Body of pancreas (tissue), 4 donors: ENCODE results near the gene FOXB1.

ENCODE experiments used
- POLR2A ChIP-seq, 3 donors: fragments of 450-650 bp; IDR thresholded peaks; one replicate each; pipeline ENCODE4 v1.6.1; 2016; ENCODE audit warnings: antibody characterized with exemption in 3 of 3, mild to moderate bottlenecking in 2 of 3
- TF ChIP-seq, protein P1 (sequence below), 7 experiments: fragments of 450-650 bp in 4 of 7; fragments of 200-600 bp in 3 of 7; sonication (generic) in 3 of 7; IDR thresholded peaks; one replicate each; pipeline ENCODE4 v1.5.1; 2016 to 2019; ENCODE audit warnings: antibody characterized with exemption in 7 of 7

DNA sequence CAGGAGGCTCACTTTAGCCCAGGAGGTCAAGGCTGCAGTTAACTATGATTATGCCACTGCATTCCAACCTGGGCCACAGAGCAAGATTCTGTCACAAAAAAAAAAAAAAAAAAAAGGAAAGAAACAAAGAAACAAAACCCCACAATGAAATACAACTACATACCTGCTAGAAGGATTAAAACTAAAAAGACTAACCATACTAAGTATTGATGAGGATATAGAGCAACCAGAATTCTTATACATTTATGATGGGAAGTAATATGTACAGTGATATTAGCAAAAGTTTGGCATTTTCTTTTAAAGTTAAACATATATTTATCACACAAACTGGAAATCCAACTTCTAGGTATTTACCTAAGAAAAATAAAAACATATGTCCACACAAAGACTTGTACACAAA, 40.2 kb upstream of the FOXB1 start:
- TF ChIP-seq, protein P1, sequence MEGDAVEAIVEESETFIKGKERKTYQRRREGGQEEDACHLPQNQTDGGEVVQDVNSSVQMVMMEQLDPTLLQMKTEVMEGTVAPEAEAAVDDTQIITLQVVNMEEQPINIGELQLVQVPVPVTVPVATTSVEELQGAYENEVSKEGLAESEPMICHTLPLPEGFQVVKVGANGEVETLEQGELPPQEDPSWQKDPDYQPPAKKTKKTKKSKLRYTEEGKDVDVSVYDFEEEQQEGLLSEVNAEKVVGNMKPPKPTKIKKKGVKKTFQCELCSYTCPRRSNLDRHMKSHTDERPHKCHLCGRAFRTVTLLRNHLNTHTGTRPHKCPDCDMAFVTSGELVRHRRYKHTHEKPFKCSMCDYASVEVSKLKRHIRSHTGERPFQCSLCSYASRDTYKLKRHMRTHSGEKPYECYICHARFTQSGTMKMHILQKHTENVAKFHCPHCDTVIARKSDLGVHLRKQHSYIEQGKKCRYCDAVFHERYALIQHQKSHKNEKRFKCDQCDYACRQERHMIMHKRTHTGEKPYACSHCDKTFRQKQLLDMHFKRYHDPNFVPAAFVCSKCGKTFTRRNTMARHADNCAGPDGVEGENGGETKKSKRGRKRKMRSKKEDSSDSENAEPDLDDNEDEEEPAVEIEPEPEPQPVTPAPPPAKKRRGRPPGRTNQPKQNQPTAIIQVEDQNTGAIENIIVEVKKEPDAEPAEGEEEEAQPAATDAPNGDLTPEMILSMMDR (IDR thresholded peaks at IDR 0.05): no peak
- no peak for TF ChIP-seq POLR2A (IDR thresholded peaks at IDR 0.05)
